Liver (tissue), 9 donors: ENCODE data around the gene RELN. TPM values are rescaled to one million over a fixed set of nuclear protein-coding genes. Genes with fewer than 3 reads are reported as not detected.

Experiments used
- DNase-seq: peaks from one replicate; pipeline ENCODE4 v3.0.0-alpha.2; 2017; ENCODE audit warnings: low spot score
- H3K27ac ChIP-seq, 2 donors: one replicate each; pipeline ENCODE4 v1.7.0; 2013; ENCODE audit warnings: inconsistent platforms in 2 of 2, low read length in 2 of 2, control low read depth in 1 of 2, low read depth in 1 of 2, mild to moderate bottlenecking in 1 of 2
- H3K27me3 ChIP-seq, 4 donors: one replicate each; pipeline versions ENCODE4 v1.6.1 to v1.7.0; 2013; ENCODE audit warnings: low read length in 3 of 4, inconsistent platforms in 1 of 4, mild to moderate bottlenecking in 1 of 4, moderate library complexity in 1 of 4; ENCODE audit not compliant: control insufficient read depth in 4 of 4, insufficient read depth in 4 of 4
- H3K36me3 ChIP-seq, 4 donors: one replicate each; pipeline versions ENCODE4 v1.6.1 to v1.7.0; 2013; ENCODE audit warnings: low read length in 3 of 4, mild to moderate bottlenecking in 3 of 4, low read depth in 1 of 4, moderate library complexity in 1 of 4; ENCODE audit not compliant: control insufficient read depth in 4 of 4, insufficient read depth in 3 of 4
- H3K4me1 ChIP-seq, 4 donors: one replicate each; pipeline versions ENCODE4 v1.6.1 to v1.7.0; 2013; ENCODE audit warnings: low read length in 3 of 4, mild to moderate bottlenecking in 3 of 4, moderate library complexity in 1 of 4; ENCODE audit not compliant: control insufficient read depth in 4 of 4, insufficient read depth in 4 of 4
- H3K4me3 ChIP-seq, 3 donors: one replicate each; pipeline versions ENCODE4 v1.6.1 to v1.7.0; 2013; ENCODE audit warnings: low read length in 3 of 3, control low read depth in 1 of 3, low read depth in 1 of 3, mild to moderate bottlenecking in 1 of 3
- H3K9ac ChIP-seq, 2 donors: one replicate each; pipeline ENCODE4 v1.7.0; 2013; ENCODE audit warnings: low read length in 2 of 2, mild to moderate bottlenecking in 2 of 2, moderate library complexity in 2 of 2, control low read depth in 1 of 2, low read depth in 1 of 2
- H3K9me3 ChIP-seq, 4 donors: one replicate each; pipeline versions ENCODE4 v1.6.1 to v1.7.0; 2013; ENCODE audit warnings: low read length in 3 of 4; ENCODE audit not compliant: control insufficient read depth in 4 of 4
- FOXA2 ChIP-seq: IDR thresholded peaks from 2 replicates; pipeline ENCODE4 v1.6.1; 2016; ENCODE audit warnings: antibody characterized with exemption
- HNF4A ChIP-seq, 2 donors: conservative IDR thresholded peaks; 2 replicates each; pipeline ENCODE4 v1.6.1; 2016; ENCODE audit warnings: antibody characterized with exemption in 2 of 2, mild to moderate bottlenecking in 2 of 2
- HNF4G ChIP-seq: IDR thresholded peaks from 2 replicates; pipeline ENCODE4 v1.6.1; 2016; ENCODE audit warnings: antibody characterized with exemption
- REST ChIP-seq: IDR thresholded peaks from 2 replicates; pipeline ENCODE4 v1.6.1; 2016; ENCODE audit warnings: antibody characterized with exemption, mild to moderate bottlenecking
- RXRA ChIP-seq, 2 donors: IDR thresholded peaks; 2 replicates each; pipeline ENCODE4 v1.6.1; 2017 to 2018; ENCODE audit warnings: antibody characterized with exemption in 2 of 2, mild to moderate bottlenecking in 1 of 2
- YY1 ChIP-seq: IDR thresholded peaks from 2 replicates; pipeline ENCODE4 v1.6.1; 2016; ENCODE audit warnings: antibody characterized with exemption, mild to moderate bottlenecking
- WGBS: extraction: QIAGEN DNeasy Blood & Tissue Kit; methylation state at CpG from one replicate; pipeline ENCODE4 v1.1.7; 2013; 5-methylcytosine and 5-hydroxymethylcytosine counted together
- polyA plus RNA-seq, 2 donors: library from polyadenylated mRNA; stranded (reverse) in 1 of 2; unstranded in 1 of 2; fragments of 200-250 nt in 1 of 2; fragments of >200 nt in 1 of 2; fragmentation: Nextera tagmentation in 1 of 2; extraction: Ambion mirVana in 1 of 2; gene quantifications; one replicate each; pipeline versions ENCODE4 v1.2.1 to v1.2.3, GENCODE V29; 2013 to 2015
- total RNA-seq, 2 donors: library from RNA; depleted of rRNA; stranded (reverse); fragments of >200 nt; gene quantifications; one replicate each; pipeline ENCODE4 v1.2.3, GENCODE V29; 2014
- TF ChIP-seq, protein P1 (sequence below): fragments of 150-350 bp; IDR thresholded peaks from 2 replicates; pipeline ENCODE4 v1.5.1; 2017; ENCODE audit warnings: improper control_type of control experiment, low read depth, low read length; ENCODE audit not compliant: missing input control
- TF ChIP-seq, protein P2 (sequence below): IDR thresholded peaks from 2 replicates; pipeline ENCODE4 v1.6.1; 2016; ENCODE audit warnings: antibody characterized with exemption
- donor health status: healthy.
- donor health status: healthy.
- donor health status: healthy.
- donor health status: healthy.
- donor health status: healthy.

The RELN gene
- total and polyA plus RNA-seq, 4 donors = 10.0 to 69.8 (median 28.4) TPM

DNA sequence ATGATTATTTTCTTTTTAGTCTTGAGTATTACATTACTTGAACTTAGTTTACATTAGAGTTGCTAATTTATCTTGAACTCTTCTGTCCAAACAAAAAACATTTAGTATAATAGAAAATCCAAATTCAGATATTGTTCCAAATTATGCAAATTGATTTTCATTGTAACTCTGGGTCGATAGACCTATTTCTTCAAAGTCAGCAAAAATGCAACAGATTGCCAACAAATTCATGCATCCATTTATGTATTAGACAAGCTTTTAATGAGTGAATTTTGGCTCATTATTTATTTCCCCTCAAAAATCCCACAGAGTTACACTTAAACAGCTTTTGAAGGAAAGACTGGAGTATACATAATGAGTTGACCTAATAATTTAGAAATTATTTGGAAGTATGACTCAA, 240.8 kb downstream of the RELN start (continued):
- TF ChIP-seq, protein P1, sequence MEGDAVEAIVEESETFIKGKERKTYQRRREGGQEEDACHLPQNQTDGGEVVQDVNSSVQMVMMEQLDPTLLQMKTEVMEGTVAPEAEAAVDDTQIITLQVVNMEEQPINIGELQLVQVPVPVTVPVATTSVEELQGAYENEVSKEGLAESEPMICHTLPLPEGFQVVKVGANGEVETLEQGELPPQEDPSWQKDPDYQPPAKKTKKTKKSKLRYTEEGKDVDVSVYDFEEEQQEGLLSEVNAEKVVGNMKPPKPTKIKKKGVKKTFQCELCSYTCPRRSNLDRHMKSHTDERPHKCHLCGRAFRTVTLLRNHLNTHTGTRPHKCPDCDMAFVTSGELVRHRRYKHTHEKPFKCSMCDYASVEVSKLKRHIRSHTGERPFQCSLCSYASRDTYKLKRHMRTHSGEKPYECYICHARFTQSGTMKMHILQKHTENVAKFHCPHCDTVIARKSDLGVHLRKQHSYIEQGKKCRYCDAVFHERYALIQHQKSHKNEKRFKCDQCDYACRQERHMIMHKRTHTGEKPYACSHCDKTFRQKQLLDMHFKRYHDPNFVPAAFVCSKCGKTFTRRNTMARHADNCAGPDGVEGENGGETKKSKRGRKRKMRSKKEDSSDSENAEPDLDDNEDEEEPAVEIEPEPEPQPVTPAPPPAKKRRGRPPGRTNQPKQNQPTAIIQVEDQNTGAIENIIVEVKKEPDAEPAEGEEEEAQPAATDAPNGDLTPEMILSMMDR = no peak
- TF ChIP-seq HNF4G = no peak
- no peak for TF ChIP-seq RXRA (IDR thresholded peaks at IDR 0.05)

GRCh38 chr7:103735377-103735776, 254.1 kb downstream of the RELN start:
- 69% methylated on average over 1 of the region's 1 CpG for WGBS
- no peak overlapping the region for H3K27ac ChIP-seq

More at GRCh38 chr7:103735377-103735776, 254.1 kb downstream of the RELN start:
- Histone ChIP-seq H3K36me3 (no peaks in the 10 kb centered on the region), H3K9ac (no peak overlapping the region), H3K9me3 (no peaks in the 10 kb centered on the region), H3K4me3 (no peak overlapping the region), H3K4me1 (no peaks in the 10 kb centered on the region), H3K27me3 (peaks cover 0 to 2% (median 0%) of the 10 kb centered on the region in 4 donors)
- no peak for DNase-seq
- no peak for TF ChIP-seq REST
- TF ChIP-seq RXRA (IDR thresholded peaks at IDR 0.05) = no peak
- TF ChIP-seq, protein P1 = no peak
- TF ChIP-seq, protein P2, sequence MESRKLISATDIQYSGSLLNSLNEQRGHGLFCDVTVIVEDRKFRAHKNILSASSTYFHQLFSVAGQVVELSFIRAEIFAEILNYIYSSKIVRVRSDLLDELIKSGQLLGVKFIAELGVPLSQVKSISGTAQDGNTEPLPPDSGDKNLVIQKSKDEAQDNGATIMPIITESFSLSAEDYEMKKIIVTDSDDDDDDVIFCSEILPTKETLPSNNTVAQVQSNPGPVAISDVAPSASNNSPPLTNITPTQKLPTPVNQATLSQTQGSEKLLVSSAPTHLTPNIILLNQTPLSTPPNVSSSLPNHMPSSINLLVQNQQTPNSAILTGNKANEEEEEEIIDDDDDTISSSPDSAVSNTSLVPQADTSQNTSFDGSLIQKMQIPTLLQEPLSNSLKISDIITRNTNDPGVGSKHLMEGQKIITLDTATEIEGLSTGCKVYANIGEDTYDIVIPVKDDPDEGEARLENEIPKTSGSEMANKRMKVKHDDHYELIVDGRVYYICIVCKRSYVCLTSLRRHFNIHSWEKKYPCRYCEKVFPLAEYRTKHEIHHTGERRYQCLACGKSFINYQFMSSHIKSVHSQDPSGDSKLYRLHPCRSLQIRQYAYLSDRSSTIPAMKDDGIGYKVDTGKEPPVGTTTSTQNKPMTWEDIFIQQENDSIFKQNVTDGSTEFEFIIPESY = no peak
- no peak for TF ChIP-seq FOXA2
- TF ChIP-seq YY1 = no peak
- TF ChIP-seq HNF4A (conservative IDR thresholded peaks at IDR 0.05) = no peak
